Gastroesophageal sphincter (tissue), 3 donors: Measurements from ENCODE around the gene SNX24.

Source experiments
- CTCF ChIP-seq, 4 experiments: fragments of 200-600 bp in 2 of 4; fragments of 450-650 bp in 2 of 4; sonication (generic) in 1 of 4; IDR thresholded peaks; one replicate each; pipeline ENCODE4 v1.5.1; 2017 to 2019; ENCODE audit warnings: antibody characterized with exemption in 4 of 4, mild to moderate bottlenecking in 2 of 4, moderate library complexity in 2 of 4
- EP300 ChIP-seq: sonication (generic); formaldehyde crosslinking; IDR thresholded peaks from one replicate; pipeline ENCODE4 v1.6.1; 2017; ENCODE audit warnings: antibody characterized with exemption, mild to moderate bottlenecking
- POLR2AphosphoS5 ChIP-seq: sonication (generic); formaldehyde crosslinking; IDR thresholded peaks from one replicate; pipeline ENCODE4 v1.6.1; 2017; ENCODE audit warnings: antibody characterized with exemption

DNA sequence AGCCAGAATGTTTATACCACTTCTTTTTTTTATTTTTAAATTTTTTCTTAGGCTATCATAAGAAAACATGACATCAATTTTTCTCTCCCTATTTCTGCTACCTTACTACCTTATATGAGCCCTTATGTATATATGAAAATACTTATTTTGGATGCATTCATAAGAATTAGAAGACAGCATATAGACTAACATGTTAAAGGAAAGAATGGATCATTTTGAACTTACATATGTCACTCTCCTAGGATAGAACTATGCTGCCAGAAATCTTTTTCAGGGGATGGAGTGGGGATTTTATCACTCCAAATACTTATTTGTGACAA is 51.8 kb downstream of the SNX24 start:
- TF ChIP-seq CTCF (IDR thresholded peaks at IDR 0.05) (no peak), EP300 (no peak), POLR2AphosphoS5 (no peak)
